ACC112 (cell line): ENCODE measurements around the gene UNC5A.

Experiments
- H2AFZ ChIP-seq: fragments of 200-600 bp; sonication (generic); one replicate; pipeline ENCODE4 v1.6.0; 2017; ENCODE audit warnings: antibody characterized with exemption, low read length; ENCODE audit not compliant: unreplicated experiment
- H3K27ac ChIP-seq: fragments of 200-600 bp; sonication (generic); 2 replicates; pipeline ENCODE4 v1.5.1; 2014; ENCODE audit warnings: low read depth, mild to moderate bottlenecking, antibody characterized with exemption, low read length, moderate library complexity
- H3K27me3 ChIP-seq: fragments of 200-600 bp; sonication (generic); 2 replicates; pipeline ENCODE4 v1.6.1; 2014; ENCODE audit warnings: mild to moderate bottlenecking, antibody characterized with exemption, low read length, moderate library complexity, mixed read lengths; ENCODE audit not compliant: insufficient read depth
- H3K36me3 ChIP-seq: fragments of 200-600 bp; sonication (generic); 2 replicates; pipeline ENCODE4 v1.6.1; 2016; ENCODE audit warnings: mild to moderate bottlenecking, antibody characterized with exemption, low read length, moderate library complexity, mixed read lengths; ENCODE audit not compliant: insufficient read depth
- H3K4me1 ChIP-seq: fragments of 200-600 bp; sonication (generic); one replicate; pipeline ENCODE4 v1.6.1; 2016; ENCODE audit warnings: low read length, mixed read lengths; ENCODE audit not compliant: insufficient read depth, unreplicated experiment, control insufficient read depth
- H3K4me3 ChIP-seq: fragments of 200-600 bp; sonication (generic); 2 replicates; pipeline ENCODE4 v1.5.1; 2014; ENCODE audit warnings: mild to moderate bottlenecking, low read depth, low read length
- H3K79me2 ChIP-seq: fragments of 200-600 bp; sonication (generic); one replicate; pipeline ENCODE4 v1.6.0; 2016; ENCODE audit warnings: low read length; ENCODE audit not compliant: control insufficient read depth, unreplicated experiment, insufficient read depth

The UNC5A gene

DNA sequence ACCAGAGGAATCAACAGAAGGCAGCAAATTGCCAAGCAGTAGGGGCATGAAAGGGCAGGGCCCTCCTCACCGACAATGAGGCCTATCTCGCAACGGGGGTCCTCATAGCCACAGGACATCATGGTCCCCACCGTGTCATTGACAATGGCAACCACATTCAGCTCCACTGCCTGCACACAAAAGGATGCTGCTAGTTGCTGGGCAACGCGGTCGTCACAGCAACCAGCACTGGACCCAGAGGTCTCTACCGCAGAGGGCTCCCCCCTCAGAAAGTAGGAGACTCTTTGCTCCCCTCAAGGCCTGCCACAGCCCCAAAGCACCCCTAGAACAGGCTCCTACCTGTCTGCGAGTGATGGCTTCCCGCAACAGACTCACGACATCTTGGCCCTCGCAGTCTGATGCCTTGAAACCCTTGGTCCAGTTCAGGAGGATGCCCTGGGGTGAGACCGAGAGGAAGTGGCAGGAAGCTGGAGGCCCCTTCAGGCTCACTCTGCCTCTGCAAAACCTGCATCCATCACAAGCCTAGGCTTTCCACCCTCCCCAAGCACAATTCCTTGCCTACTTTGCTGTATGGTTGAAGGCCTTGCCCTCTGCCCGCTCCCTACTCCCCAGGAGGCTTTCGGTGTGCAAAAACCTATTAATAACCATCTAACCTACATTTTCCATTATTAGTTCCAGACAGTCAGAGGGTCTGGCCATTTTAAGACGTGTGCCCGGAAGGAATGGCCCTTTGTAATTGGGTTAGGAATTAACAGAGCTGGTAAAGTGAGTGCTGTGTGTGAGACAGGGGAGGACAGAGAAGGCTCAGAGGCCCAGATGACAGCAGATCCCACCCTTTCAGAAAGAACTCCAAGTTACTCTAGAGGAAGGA is 73.6 kb downstream of the UNC5A start:
- Histone ChIP-seq H3K36me3 (no peaks in the 10 kb centered on the region), H3K4me3 (no peak overlapping the region), H3K79me2 (no peaks in the 10 kb centered on the region), H3K4me1 (no peaks in the 10 kb centered on the region), H3K27ac (no peak overlapping the region), H2AFZ (no peak overlapping the region), H3K27me3 (peaks cover 4% of the 10 kb centered on the region)

DNA sequence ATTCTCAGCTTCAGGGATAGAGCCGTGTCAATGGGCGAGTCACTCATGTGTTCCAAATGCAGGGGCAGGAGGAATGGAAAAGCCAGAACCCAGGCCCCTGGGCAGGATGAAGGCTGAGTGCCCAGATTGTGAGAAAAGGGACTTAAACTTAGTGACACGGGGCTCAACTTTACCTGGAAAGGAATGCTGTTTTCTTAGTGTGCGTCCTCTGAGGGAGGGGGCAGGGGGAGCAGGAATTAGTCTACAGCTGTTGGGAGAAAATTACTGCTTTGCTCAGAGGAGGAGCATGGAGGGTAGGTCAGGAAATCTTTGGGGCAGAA is 74.2 kb downstream of the UNC5A start:
- Histone ChIP-seq H3K27me3 (no peaks in the 10 kb centered on the region), H3K36me3 (no peaks in the 10 kb centered on the region), H3K27ac (no peak overlapping the region), H2AFZ (no peak overlapping the region), H3K79me2 (no peaks in the 10 kb centered on the region), H3K4me3 (no peak overlapping the region), H3K4me1 (no peaks in the 10 kb centered on the region)

DNA sequence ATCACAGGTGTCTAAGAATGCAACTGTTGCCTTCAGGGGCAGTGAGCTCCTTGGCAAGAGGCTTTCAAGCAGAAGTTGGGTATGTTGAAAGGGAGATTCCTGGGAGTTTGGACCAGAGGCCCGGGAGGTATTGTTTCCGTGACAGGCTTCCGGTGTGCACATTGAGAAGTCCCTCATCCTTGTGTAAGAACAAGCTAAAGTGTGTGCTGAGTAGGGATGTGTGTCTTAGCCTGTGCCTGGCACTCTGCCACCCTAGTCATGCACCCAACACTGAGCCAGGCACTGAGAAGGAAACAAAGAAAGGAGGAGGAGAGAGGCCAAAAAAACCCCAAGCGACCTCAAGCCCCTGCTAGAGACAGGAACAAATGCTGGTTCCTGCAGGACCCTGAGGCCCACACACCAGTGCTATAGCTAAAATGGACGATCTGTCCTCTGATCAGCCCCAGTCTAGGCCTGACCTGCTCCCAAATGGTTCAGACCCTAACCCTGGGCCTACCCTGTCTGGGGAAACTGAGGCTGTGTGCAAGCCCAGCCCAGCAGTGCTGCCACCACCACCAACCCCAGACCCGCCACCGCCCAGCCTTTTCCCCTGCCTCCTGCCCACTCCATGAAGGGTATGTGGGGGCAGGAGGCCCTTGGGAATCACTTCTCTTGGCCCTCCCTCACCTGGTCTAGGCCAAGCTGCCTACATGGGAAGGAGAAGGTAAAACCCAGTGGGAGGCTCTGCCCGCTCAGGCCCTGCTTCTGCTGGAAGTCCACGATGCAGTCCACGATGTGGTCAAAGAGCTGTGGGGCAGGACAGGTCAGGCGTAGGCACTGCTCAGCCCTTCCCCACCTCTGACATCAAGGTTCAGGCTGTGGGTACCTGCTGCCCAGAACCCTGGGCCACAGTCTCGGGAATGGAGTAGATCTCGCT is 76.2 kb downstream of the UNC5A start:
- Histone ChIP-seq H2AFZ (no peak overlapping the region), H3K4me3 (no peak overlapping the region), H3K27ac (no peak overlapping the region), H3K79me2 (no peaks in the 10 kb centered on the region), H3K36me3 (no peaks in the 10 kb centered on the region), H3K27me3 (peaks cover 7% of the 10 kb centered on the region; the same call in 1 of the 2 replicates), H3K4me1 (no peaks in the 10 kb centered on the region)

DNA sequence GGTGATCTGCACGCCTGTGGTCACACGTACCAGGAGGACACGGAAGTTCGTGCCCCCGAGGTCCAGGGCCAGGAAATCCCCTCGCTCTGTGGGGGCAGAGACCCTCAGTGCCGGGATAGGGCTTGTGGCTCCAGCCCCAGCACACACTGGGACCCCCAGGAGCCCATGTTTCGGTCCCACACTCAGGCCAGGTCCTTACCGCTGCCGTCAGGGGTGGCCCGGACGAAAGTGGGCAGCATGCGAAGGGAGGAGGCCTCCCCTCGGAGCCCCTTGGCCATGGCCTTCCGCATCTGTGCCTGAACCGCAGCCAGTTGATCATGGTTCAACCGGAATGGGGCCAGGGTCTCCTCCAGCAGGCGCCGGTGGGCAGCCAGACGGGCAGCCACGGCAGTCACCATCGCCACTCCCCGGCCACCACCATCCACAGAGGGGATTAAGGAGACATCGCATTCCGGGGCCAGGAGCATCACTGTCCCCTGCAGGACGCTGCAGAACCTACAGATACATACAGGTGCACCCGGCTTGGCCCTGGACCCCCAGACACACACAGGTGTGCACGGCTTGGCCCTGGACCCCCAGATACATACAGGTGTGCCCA is 77.0 kb downstream of the UNC5A start:
- Histone ChIP-seq H3K36me3 (no peaks in the 10 kb centered on the region), H3K4me3 (no peak overlapping the region)

DNA sequence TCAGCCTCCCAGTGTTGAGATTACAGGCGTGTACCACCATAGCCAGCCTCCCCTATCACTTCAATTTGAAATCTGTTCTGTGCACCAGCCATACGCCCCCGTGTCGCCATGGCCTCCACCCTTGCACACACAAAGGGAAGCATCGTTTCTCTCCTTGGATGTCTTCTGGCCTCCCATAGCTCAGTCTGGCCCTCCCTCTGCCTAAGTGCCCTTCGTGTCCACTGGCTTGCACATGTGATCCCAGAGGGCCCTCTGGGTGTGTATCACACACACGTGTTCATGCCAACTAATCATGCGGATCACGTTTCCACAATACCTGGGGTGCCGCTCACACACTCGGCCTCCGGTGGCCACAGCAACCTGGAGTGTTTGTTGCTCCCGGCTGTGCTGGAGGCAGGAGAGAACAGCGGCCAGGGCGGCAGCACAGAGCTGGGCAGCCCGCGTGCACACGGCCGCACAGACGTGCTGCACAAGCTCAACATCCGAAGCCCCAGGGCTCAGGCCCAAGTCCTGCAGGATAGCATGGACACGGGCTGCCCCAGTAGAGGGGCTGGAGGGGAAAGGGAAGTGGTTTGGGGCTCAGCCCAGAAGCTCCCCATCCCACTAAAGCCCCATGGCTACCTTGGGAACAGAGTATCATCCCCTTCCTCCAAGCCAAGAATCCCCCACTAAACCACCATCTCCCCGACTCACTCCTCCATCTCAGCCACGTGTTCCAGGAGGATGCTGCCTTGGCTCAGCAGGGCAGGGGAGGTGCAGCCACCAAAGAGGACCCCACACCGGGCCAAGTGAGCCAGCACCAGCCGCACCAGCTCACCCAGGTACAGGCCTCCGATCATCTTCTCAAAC is 77.9 kb downstream of the UNC5A start:
- no peak overlapping the region for H3K4me3 ChIP-seq
- H3K27me3 ChIP-seq, result peaks cover 22% of the 10 kb centered on the region
- no peaks in the 10 kb centered on the region for H3K79me2 ChIP-seq
- no peak overlapping the region for H3K27ac ChIP-seq
- no peaks in the 10 kb centered on the region for H3K4me1 ChIP-seq
- no peaks in the 10 kb centered on the region for H3K36me3 ChIP-seq
- no peak overlapping the region for H2AFZ ChIP-seq

More for the DNA sequence above, 77.0 kb downstream of the UNC5A start:
- Histone ChIP-seq H3K27me3 (peaks cover 15% of the 10 kb centered on the region), H3K27ac (no peak overlapping the region), H3K79me2 (no peaks in the 10 kb centered on the region), H3K4me1 (no peaks in the 10 kb centered on the region), H2AFZ (no peak overlapping the region)

DNA sequence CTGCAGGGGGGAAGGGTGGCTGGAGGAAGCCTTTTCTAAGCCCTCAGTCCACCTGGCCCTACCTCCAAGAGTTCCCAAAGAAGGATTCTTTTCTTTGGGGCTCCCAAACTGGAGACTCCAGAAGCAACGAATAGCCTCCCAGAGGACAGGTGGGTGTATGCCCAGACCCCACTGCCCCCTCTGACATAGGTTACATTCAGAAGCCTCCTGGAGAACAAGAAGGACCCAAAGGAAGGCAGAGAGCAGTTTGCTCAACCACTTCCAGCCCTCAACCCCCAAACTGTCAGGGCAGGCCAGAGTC is 78.5 kb downstream of the UNC5A start:
- H3K4me1 ChIP-seq, result no peaks in the 10 kb centered on the region
- no peak overlapping the region for H3K4me3 ChIP-seq
- H2AFZ ChIP-seq, result no peak overlapping the region
- no peaks in the 10 kb centered on the region for H3K79me2 ChIP-seq
- no peak overlapping the region for H3K27ac ChIP-seq
- peaks cover 28% of the 10 kb centered on the region for H3K27me3 ChIP-seq
- no peaks in the 10 kb centered on the region for H3K36me3 ChIP-seq

DNA sequence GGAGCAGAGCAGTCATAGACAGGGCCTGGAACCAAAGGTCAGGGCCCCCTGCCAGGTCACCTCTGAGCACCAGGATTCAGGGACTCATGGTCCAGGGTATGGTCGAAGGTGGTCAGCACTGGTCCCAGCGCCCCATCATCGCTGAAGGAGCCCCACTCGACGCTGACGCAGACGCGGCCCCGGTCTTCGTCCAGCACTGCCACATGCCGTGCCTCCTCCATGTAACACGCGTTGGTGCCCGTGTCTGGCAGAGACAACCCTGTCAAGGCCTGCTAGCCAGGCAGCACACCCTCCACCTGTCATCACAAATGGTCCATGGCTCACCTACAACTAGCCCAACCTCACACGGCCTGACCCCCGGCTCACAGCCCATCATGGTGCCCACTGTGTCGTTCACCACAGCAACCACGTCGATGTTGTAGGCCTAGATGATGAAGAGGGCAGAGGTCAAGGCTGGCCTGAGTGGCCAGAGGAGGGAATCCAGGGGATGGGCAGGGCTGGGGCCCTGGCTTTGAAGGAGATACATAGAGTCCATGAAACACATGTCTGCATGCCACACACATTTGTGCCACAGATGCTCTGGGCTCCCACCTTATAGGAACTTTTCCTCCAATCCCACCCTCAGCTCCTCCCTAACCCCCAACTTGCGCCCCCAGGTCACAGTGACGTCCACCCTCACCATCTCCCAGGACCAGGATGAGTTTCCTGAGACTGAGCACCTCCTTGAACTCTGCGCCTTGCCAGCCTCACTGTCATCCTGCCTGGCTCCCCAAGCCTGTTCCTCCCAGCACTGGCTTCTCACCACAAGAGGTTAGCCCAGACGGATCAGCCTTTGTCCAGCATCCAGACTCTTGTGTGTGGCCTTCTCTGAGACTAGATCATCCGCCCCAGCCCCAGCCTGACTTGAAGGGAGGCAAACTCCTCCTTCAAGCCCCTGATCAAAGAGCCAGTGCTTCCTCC is 79.2 kb downstream of the UNC5A start:
- H3K79me2 ChIP-seq, result no peaks in the 10 kb centered on the region
- H2AFZ ChIP-seq, result no peak overlapping the region
- no peaks in the 10 kb centered on the region for H3K36me3 ChIP-seq
- no peak overlapping the region for H3K27ac ChIP-seq
- H3K4me3 ChIP-seq, result no peak overlapping the region
- H3K27me3 ChIP-seq, result peaks cover 31% of the 10 kb centered on the region
- no peaks in the 10 kb centered on the region for H3K4me1 ChIP-seq

DNA sequence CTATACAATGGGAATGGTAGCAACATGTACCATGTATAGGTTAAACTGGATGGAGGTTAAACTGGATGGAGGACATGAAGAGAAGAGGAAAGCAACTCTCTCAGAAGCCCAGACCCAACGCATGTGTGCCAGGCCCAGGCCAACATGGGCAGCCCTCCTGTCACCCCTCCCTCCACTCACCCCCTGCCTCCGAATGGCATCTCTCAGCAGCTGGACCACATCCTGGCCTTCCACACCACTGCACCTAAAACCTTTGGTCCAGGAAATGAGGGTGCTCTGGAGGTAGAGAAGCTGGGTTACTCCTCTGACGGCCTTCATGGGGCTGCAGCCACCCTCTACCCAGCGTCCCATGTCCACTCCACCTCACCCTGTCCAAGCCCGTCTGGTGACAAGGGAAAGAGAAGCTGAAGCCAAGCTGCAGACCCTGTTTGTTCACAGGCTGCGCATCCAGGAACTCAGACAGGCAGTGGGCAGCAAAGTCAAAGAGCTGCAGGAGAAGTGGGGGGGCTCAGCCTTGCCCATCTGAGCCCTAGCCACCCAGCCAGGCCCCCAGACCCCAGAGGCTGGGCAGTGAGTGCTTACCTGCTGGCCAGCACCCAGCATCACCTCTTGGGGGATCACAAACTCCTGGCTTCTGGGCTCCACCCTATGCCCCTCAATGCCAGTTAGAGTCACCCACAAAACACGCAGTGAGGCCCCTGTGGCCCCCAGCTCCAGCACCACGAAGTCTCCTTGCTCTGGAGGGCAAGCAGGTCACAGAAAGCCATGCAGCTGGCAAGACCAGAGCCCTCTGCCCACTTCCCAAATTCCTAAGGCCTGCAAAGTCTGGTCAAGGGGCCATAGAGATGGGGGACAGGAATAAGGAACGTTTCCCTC is 80.3 kb downstream of the UNC5A start:
- Histone ChIP-seq H3K27ac (no peak overlapping the region), H3K4me3 (no peak overlapping the region), H3K36me3 (no peaks in the 10 kb centered on the region), H2AFZ (no peak overlapping the region), H3K79me2 (no peaks in the 10 kb centered on the region), H3K27me3 (peaks cover 31% of the 10 kb centered on the region), H3K4me1 (no peaks in the 10 kb centered on the region)

DNA sequence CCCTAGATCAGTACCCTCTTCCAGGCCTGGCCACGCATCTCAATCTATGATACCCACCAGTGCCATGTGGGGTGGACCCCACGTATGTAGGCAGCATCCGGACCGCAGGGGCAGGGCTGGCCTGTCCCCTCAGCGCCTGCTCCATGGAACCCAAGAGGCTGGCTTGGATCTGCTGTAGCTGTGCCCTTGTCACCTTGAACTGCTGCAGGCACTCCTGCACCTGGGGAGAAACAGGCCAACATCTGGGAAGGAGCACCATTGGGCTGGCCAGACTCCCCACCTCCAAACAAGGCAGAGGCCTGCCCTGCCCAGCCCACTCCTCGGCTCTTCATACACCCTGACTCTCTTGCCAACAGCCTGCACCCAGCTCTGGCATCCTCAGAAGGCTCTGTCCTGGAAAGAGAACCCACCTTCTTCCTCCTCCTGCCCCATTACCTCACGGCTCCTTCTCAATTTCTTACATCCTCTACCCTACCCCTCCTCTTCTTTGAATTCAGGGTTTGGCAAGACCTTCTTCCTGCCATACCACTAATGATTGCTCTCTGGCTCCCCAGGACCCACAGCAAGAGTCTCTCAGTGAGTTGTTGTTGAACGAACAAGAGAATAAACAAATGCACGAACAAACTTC is 81.1 kb downstream of the UNC5A start:
- Histone ChIP-seq H3K4me3 (no peak overlapping the region), H3K4me1 (no peaks in the 10 kb centered on the region), H3K27me3 (peaks cover 31% of the 10 kb centered on the region), H3K27ac (no peak overlapping the region), H2AFZ (no peak overlapping the region), H3K79me2 (no peaks in the 10 kb centered on the region), H3K36me3 (no peaks in the 10 kb centered on the region)
